HG02588 (cell line): ENCODE data around the gene NCOA1.

Source experiments
- ATAC-seq: cut with Tn5 transposase; IDR thresholded peaks from one replicate; pipeline ENCODE4 v1.9.1; 2021; ENCODE audit warnings: mild to moderate bottlenecking, moderate library complexity; ENCODE audit not compliant: unreplicated experiment

Gene NCOA1

GRCh38 chr2:24816404-24816803, 325.4 kb downstream of the NCOA1 start:
- ATAC-seq: no peak

- no peak for ATAC-seq
Measured at GRCh38 chr2:24816884-24817283, 325.8 kb downstream of the NCOA1 start.

GRCh38 chr2:24818721-24819167, 327.7 kb downstream of the NCOA1 start:
- no peak for ATAC-seq

- no peak for ATAC-seq
Measured at GRCh38 chr2:24819442-24820174, 328.6 kb downstream of the NCOA1 start.

- ATAC-seq: no peak
Measured at GRCh38 chr2:24820175-24820513, 329.1 kb downstream of the NCOA1 start.
